Activated CD4-positive, alpha-beta T cell treated with anti-CD3 and anti-CD28 coated beads, Interleukin-2, amount 10 ng/mL, durations not matched to agents 24 days and 14 days (primary cell): ENCODE results near the gene LRATD1. TPM values are rescaled to one million over a fixed set of nuclear protein-coding genes. Genes with fewer than 3 reads are reported as not detected.
"Not testable (repeated sequence)": the region's sequence is repeated elsewhere in the genome, so short reads cannot be mapped to it uniquely, and the experiment has no call there.

Source experiments
- DNase-seq: peaks from one replicate; pipeline ENCODE4 v3.0.0; 2022
- H3K27ac Mint-ChIP-seq: one replicate; pipeline ENCODE4 v1.8.0; 2022; ENCODE audit warnings: mild to moderate bottlenecking, mixed read lengths
- H3K27me3 Mint-ChIP-seq: one replicate; pipeline ENCODE4 v1.8.0; 2022; ENCODE audit warnings: mixed read lengths
- H3K36me3 Mint-ChIP-seq: one replicate; pipeline ENCODE4 v1.8.0; 2022; ENCODE audit warnings: low read depth, mild to moderate bottlenecking, mixed read lengths
- H3K4me1 Mint-ChIP-seq: one replicate; pipeline ENCODE4 v1.8.0; 2021; ENCODE audit warnings: mixed read lengths
- H3K4me3 Mint-ChIP-seq: one replicate; pipeline ENCODE4 v1.8.0; 2022; ENCODE audit warnings: mild to moderate bottlenecking, moderate library complexity, mixed read lengths
- H3K9me3 Mint-ChIP-seq: one replicate; pipeline ENCODE4 v1.8.0; 2021; ENCODE audit warnings: mixed read lengths
- intact Hi-C: fragments of 100-400 bp; cut with micrococcal nuclease; formaldehyde crosslinking; loops from one replicate; pipeline ENCODE4 v1.15.1; 2023
- total RNA-seq: library from RNA; stranded (reverse); gene quantifications from 2 replicates; pipeline ENCODE4 v1.2.3, GENCODE V29; 2022

The LRATD1 gene
- total RNA-seq, 1 donor from 2014 or later: not detected

GRCh38 chr2:14621906-14622549 is 10.5 kb upstream of the LRATD1 start:
- H3K9me3 Mint-ChIP-seq: no peaks in the 10 kb centered on the region
- no peaks in the 10 kb centered on the region for H3K27me3 Mint-ChIP-seq
- no peak overlapping the region for H3K4me3 Mint-ChIP-seq
- no peak for DNase-seq
- intact Hi-C loops: no loop called here
- H3K36me3 Mint-ChIP-seq: no peaks in the 10 kb centered on the region
- H3K27ac Mint-ChIP-seq: no peak overlapping the region
- H3K4me1 Mint-ChIP-seq: no peaks in the 10 kb centered on the region

GRCh38 chr2:14622550-14622939 is 10.0 kb upstream of the LRATD1 start:
- H3K9me3 Mint-ChIP-seq, H3K4me1 Mint-ChIP-seq, H3K36me3 Mint-ChIP-seq, intact Hi-C loops, H3K27me3 Mint-ChIP-seq, H3K4me3 Mint-ChIP-seq, DNase-seq, H3K27ac Mint-ChIP-seq: not testable (repeated sequence)

- Mint-ChIP-seq H3K36me3 (no peaks in the 10 kb centered on the region), H3K27ac (no peak overlapping the region), H3K4me1 (no peaks in the 10 kb centered on the region), H3K4me3 (no peak overlapping the region), H3K9me3 (no peaks in the 10 kb centered on the region), H3K27me3 (no peaks in the 10 kb centered on the region)
- intact Hi-C loops: no loop called here
- DNase-seq: no peak
These were observed 9.3 kb upstream of the LRATD1 start for GRCh38 chr2:14623237-14623636.

GRCh38 chr2:14626873-14627272 is 5.6 kb upstream of the LRATD1 start:
- Mint-ChIP-seq H3K4me1 (no peaks in the 10 kb centered on the region), H3K4me3 (no peak overlapping the region), H3K9me3 (no peaks in the 10 kb centered on the region), H3K27me3 (peaks cover 14% of the 10 kb centered on the region), H3K36me3 (no peaks in the 10 kb centered on the region), H3K27ac (no peak overlapping the region)
- intact Hi-C loops: no loop called here
- no peak for DNase-seq

- H3K4me1 Mint-ChIP-seq: no peaks in the 10 kb centered on the region
- H3K27ac Mint-ChIP-seq: no peak overlapping the region
- peaks cover 27% of the 10 kb centered on the region for H3K27me3 Mint-ChIP-seq
- no peak overlapping the region for H3K4me3 Mint-ChIP-seq
- intact Hi-C loops: no loop called here
- DNase-seq: no peak
- no peaks in the 10 kb centered on the region for H3K36me3 Mint-ChIP-seq
- no peaks in the 10 kb centered on the region for H3K9me3 Mint-ChIP-seq
These were observed 3.6 kb upstream of the LRATD1 start for GRCh38 chr2:14628901-14629300.

- intact Hi-C loops: no loop called here
- no peak for DNase-seq
- Mint-ChIP-seq H3K9me3 (no peaks in the 10 kb centered on the region), H3K27ac (no peak overlapping the region), H3K27me3 (peaks cover 44% of the 10 kb centered on the region), H3K4me3 (no peak overlapping the region), H3K4me1 (no peaks in the 10 kb centered on the region), H3K36me3 (no peaks in the 10 kb centered on the region)
These were observed 994 bp upstream of the LRATD1 start for GRCh38 chr2:14631406-14632040.

- DNase-seq: no peak
- Mint-ChIP-seq H3K4me1 (no peaks in the 10 kb centered on the region), H3K36me3 (no peaks in the 10 kb centered on the region), H3K27ac (no peak overlapping the region), H3K4me3 (no peak overlapping the region), H3K27me3 (peaks cover 52% of the 10 kb centered on the region), H3K9me3 (no peaks in the 10 kb centered on the region)
- intact Hi-C loops: no loop called here
These were observed 544 bp downstream of the LRATD1 start for GRCh38 chr2:14633061-14633460.

- peaks cover 52% of the 10 kb centered on the region for H3K27me3 Mint-ChIP-seq
- H3K4me3 Mint-ChIP-seq: no peak overlapping the region
- no peaks in the 10 kb centered on the region for H3K9me3 Mint-ChIP-seq
- intact Hi-C loops: no loop called here
- DNase-seq: no peak
- no peaks in the 10 kb centered on the region for H3K36me3 Mint-ChIP-seq
- no peak overlapping the region for H3K27ac Mint-ChIP-seq
- no peaks in the 10 kb centered on the region for H3K4me1 Mint-ChIP-seq
These were observed 1.1 kb downstream of the LRATD1 start for GRCh38 chr2:14633461-14634181.

GRCh38 chr2:14634182-14634488 is 1.6 kb downstream of the LRATD1 start:
- Mint-ChIP-seq H3K4me3 (no peak overlapping the region), H3K36me3 (no peaks in the 10 kb centered on the region)
- intact Hi-C loops: no loop called here

GRCh38 chr2:14634489-14635390 is 2.2 kb downstream of the LRATD1 start:
- Mint-ChIP-seq H3K4me3 (no peak overlapping the region), H3K36me3 (no peaks in the 10 kb centered on the region), H3K9me3 (no peaks in the 10 kb centered on the region), H3K4me1 (no peaks in the 10 kb centered on the region), H3K27ac (no peak overlapping the region), H3K27me3 (peaks cover 48% of the 10 kb centered on the region)
- intact Hi-C loops: no loop called here
- no peak for DNase-seq

More at GRCh38 chr2:14634182-14634488, 1.6 kb downstream of the LRATD1 start:
- Mint-ChIP-seq H3K27ac (no peak overlapping the region), H3K9me3 (no peaks in the 10 kb centered on the region), H3K27me3 (peaks cover 52% of the 10 kb centered on the region), H3K4me1 (no peaks in the 10 kb centered on the region)
- no peak for DNase-seq

- DNase-seq: no peak
- Mint-ChIP-seq H3K27me3 (peaks cover 45% of the 10 kb centered on the region), H3K4me1 (no peaks in the 10 kb centered on the region)
These were observed 2.9 kb downstream of the LRATD1 start for GRCh38 chr2:14635391-14635871.

GRCh38 chr2:14638488-14638887 is 6.0 kb downstream of the LRATD1 start:
- Mint-ChIP-seq H3K36me3 (no peaks in the 10 kb centered on the region), H3K9me3 (no peaks in the 10 kb centered on the region), H3K4me3 (no peak overlapping the region), H3K27me3 (peaks cover 29% of the 10 kb centered on the region), H3K27ac (no peak overlapping the region), H3K4me1 (no peaks in the 10 kb centered on the region)
- no peak for DNase-seq
- intact Hi-C loops: no loop called here

More at GRCh38 chr2:14635391-14635871, 2.9 kb downstream of the LRATD1 start:
- no peaks in the 10 kb centered on the region for H3K9me3 Mint-ChIP-seq
- H3K27ac Mint-ChIP-seq: no peak overlapping the region
- no peak overlapping the region for H3K4me3 Mint-ChIP-seq
- no peaks in the 10 kb centered on the region for H3K36me3 Mint-ChIP-seq
- intact Hi-C loops: no loop called here

GRCh38 chr2:14641116-14641515 is 8.6 kb downstream of the LRATD1 start:
- Mint-ChIP-seq H3K36me3 (no peaks in the 10 kb centered on the region), H3K4me3 (no peak overlapping the region), H3K27me3 (peaks cover 12% of the 10 kb centered on the region), H3K9me3 (no peaks in the 10 kb centered on the region), H3K27ac (no peak overlapping the region), H3K4me1 (no peaks in the 10 kb centered on the region)
- intact Hi-C loops: no loop called here
- DNase-seq: no peak

- Mint-ChIP-seq H3K27me3 (no peaks in the 10 kb centered on the region), H3K9me3 (no peaks in the 10 kb centered on the region), H3K27ac (no peak overlapping the region), H3K36me3 (no peaks in the 10 kb centered on the region), H3K4me1 (no peaks in the 10 kb centered on the region), H3K4me3 (no peak overlapping the region)
- intact Hi-C loops: no loop called here
- DNase-seq: no peak
These were observed 10.0 kb downstream of the LRATD1 start for GRCh38 chr2:14642499-14642898.
